Thoracic aorta (tissue), 2 donors: ENCODE data around the gene C1QL4. TPM values are rescaled to one million over a fixed set of nuclear protein-coding genes. Genes with fewer than 3 reads are reported as not detected.

ENCODE experiments used
- ATAC-seq: fragments of 150-250 bp; one replicate; pipeline ENCODE4 v1.8.0; 2017; ENCODE audit warnings: low read depth; ENCODE audit not compliant: insufficient number of reproducible peaks, low FRiP score
- DNase-seq: peaks from one replicate; pipeline ENCODE4 v3.0.0-alpha.2; 2020; ENCODE audit warnings: low spot score
- H3K27ac ChIP-seq, 2 donors: fragments of 200-600 bp; sonication (generic); 1 replicate in 1 of 2; 2 replicates in 1 of 2; pipeline ENCODE4 v1.5.1; 2016; ENCODE audit warnings: mild to moderate bottlenecking in 2 of 2, moderate library complexity in 2 of 2
- H3K27me3 ChIP-seq: fragments of 200-600 bp; sonication (generic); replicated peaks from 2 replicates; pipeline ENCODE4 v1.6.0; 2016; ENCODE audit warnings: mild to moderate bottlenecking; ENCODE audit not compliant: insufficient read depth
- H3K36me3 ChIP-seq: fragments of 200-600 bp; sonication (generic); one replicate; pipeline ENCODE4 v1.5.1; 2016
- H3K4me1 ChIP-seq, 2 donors: fragments of 200-600 bp; sonication (generic); 1 replicate in 1 of 2; 2 replicates in 1 of 2; pipeline versions ENCODE4 v1.5.1 to v1.6.0; 2016; ENCODE audit warnings: low read depth in 2 of 2, mild to moderate bottlenecking in 1 of 2; ENCODE audit not compliant: control insufficient read depth in 1 of 2
- H3K4me3 ChIP-seq: fragments of 200-600 bp; sonication (generic); 2 replicates; pipeline ENCODE4 v1.5.1; 2016; ENCODE audit warnings: mild to moderate bottlenecking
- H3K9me3 ChIP-seq: fragments of 200-600 bp; sonication (generic); 2 replicates; pipeline ENCODE4 v1.5.1; 2016
- CTCF ChIP-seq: fragments of 200-600 bp; sonication (generic); IDR thresholded peaks from one replicate; pipeline ENCODE4 v1.5.1; 2019; ENCODE audit warnings: antibody characterized with exemption
- total RNA-seq, 2 donors: library from RNA; depleted of rRNA; stranded (reverse); fragments of >200 nt; gene quantifications; one replicate each; pipeline versions ENCODE4 v1.1.0 to v1.2.3, GENCODE V29; 2016

The C1QL4 gene
- total RNA-seq, 2 donors from 2014 or later = not detected

DNA sequence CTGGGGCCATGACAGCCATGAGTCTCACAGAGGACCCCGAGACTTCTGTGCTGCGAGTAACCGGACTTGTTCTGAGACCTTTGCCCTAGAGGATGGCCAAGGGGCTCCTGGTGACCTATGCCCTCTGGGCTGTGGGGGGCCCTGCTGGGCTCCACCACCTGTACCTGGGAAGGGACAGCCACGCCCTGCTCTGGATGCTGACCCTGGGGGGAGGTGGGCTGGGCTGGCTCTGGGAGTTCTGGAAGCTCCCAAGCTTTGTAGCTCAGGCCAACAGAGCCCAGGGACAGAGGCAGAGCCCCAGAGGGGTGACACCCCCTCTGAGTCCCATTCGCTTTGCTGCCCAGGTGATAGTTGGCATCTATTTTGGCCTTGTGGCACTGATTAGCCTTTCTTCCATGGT is 11.8 kb upstream of the C1QL4 start:
- no peaks in the 10 kb centered on the region for H3K36me3 ChIP-seq
- TF ChIP-seq CTCF = no peak
- no peaks in the 10 kb centered on the region for H3K9me3 ChIP-seq
- ATAC-seq (no peak), DNase-seq (no peak)
- H3K27me3 ChIP-seq = peaks cover 23% of the 10 kb centered on the region
- peaks cover 26 to 35% of the 10 kb centered on the region in 2 donors for H3K4me1 ChIP-seq
- H3K4me3 ChIP-seq = no peak overlapping the region
- H3K27ac ChIP-seq = no peak overlapping the region

GRCh38 chr12:49347311-49348193 is 10.6 kb upstream of the C1QL4 start:
- H3K27me3 ChIP-seq = peaks cover 24% of the 10 kb centered on the region
- no peak for DNase-seq
- H3K4me1 ChIP-seq = peaks cover 35 to 45% of the 10 kb centered on the region in 2 donors
- peak overlapping the region; percentile 70 for H3K4me3 ChIP-seq
- no peak overlapping the region for H3K27ac ChIP-seq
- ATAC-seq = peak; percentile 32
- H3K9me3 ChIP-seq = no peaks in the 10 kb centered on the region
- TF ChIP-seq CTCF = peak; percentile 97
- no peaks in the 10 kb centered on the region for H3K36me3 ChIP-seq

DNA sequence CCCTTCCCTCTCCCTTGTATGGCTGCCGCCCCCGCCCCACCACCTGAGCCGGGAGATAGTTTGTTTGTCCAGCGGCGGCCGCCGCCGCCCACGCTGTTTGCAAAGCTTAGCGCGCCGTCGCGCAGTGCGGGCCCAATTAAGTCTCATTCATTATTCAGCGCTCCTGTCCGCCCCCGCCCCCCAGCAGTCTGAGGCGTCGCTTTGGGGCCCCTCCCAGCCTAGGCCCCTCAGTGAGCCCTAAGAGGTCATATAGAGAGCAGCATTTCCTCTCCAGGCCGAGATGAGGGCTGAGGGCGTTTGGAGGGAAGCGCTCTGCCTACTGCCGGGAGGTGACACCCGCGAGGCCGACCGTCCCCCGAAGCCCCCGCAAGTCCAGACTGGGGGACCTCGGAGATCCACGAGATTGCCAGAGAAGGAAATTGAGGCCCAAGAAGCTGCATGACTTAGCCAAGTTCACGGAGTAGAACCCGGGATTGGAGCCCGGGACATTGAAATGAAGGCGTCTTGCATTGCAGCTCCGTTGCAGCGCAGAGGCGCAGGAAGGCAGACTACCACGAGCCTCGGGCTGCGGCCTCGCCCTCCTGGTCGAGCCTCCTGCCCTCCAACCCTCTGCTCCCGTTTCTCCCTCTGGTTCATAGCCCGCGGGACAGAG is 9.8 kb upstream of the C1QL4 start, which contains the start of gene DNAJC22:
DNAJC22 (plus strand) TSS at position 230 of the 652 bp plus-strand sequence. CDS start 1,985 bp downstream, outside the sequence.
- H3K4me1 ChIP-seq = peaks cover 41 to 52% of the 10 kb centered on the region in 2 donors
- no peak for DNase-seq
- H3K9me3 ChIP-seq = no peaks in the 10 kb centered on the region
- no peak for TF ChIP-seq CTCF
- peaks cover 24% of the 10 kb centered on the region for H3K27me3 ChIP-seq
- ATAC-seq = no peak
- no peak within 1 kb of the TSS for H3K27ac ChIP-seq
- H3K36me3 ChIP-seq = no peaks in the 10 kb centered on the region
- peak within 1 kb of the TSS; percentile 70 for H3K4me3 ChIP-seq

DNA sequence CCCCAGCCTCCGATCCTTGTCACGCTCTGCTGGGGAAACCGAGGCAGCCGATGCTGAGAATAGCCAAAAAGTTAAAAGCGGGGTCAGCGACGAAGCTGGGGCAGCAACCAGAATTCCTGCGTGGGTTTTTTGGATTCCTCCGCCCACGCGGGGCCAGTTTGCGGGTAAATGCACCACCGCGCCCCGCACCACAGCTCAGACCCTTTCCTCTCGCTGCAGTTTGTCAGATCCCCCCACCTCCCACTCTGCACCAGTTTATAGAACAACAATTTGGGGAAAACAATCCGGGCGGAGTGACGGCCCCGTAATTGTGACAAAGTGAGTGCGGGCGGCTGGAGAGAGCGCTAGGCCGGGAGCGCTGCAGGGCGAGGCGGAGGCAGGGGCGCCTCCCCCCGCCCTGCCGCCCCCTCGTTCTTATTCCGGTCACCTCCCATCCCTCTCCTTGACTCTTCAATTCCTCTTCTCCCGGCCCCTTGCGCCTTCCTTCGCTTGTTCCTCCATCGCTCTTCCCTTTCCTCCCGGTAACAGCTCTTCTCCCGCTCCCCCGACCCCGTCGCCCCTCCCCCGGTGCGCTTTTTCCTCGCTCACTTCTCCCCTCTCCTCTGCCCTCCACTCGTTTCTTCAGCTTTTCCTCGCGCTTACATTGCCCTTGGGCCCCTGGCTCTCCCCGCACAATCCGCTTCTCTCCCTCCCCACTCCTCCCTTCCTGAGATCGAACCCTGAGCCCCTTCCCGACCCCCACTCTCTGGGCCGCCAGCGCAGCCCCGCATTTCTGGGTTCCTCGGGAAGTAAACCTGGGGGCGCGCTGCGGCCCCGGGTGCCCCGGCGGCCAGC is 9.1 kb upstream of the C1QL4 start:
- Histone ChIP-seq H3K4me3 (peak overlapping the region; percentile 70), H3K4me1 (peaks cover 41 to 52% of the 10 kb centered on the region in 2 donors), H3K36me3 (no peaks in the 10 kb centered on the region), H3K27me3 (peaks cover 24% of the 10 kb centered on the region), H3K27ac (no peak overlapping the region), H3K9me3 (no peaks in the 10 kb centered on the region)
- no peak for ATAC-seq
- no peak for TF ChIP-seq CTCF
- DNase-seq = no peak
